Hepatocyte (in vitro differentiated cells): ENCODE results near the gene SPSB1. TPM values are rescaled to one million over a fixed set of nuclear protein-coding genes. Genes with fewer than 3 reads are reported as not detected.

ENCODE experiments used
- DNase-seq: peaks from one replicate; pipeline ENCODE4 v3.0.0-alpha.2; 2016; ENCODE audit warnings: low spot score
- H2AFZ ChIP-seq: fragments of 200-600 bp; sonication (generic); 2 replicates; pipeline ENCODE4 v1.6.0; 2016; ENCODE audit warnings: antibody characterized with exemption, mild to moderate bottlenecking
- H3K27ac ChIP-seq: fragments of 200-600 bp; sonication (generic); 2 replicates; pipeline ENCODE4 v1.5.1; 2016; ENCODE audit warnings: mild to moderate bottlenecking
- H3K27me3 ChIP-seq: fragments of 200-600 bp; sonication (generic); 2 replicates; pipeline ENCODE4 v1.6.1; 2016
- H3K36me3 ChIP-seq: fragments of 200-600 bp; sonication (generic); replicated peaks from 2 replicates; pipeline ENCODE4 v1.5.1; 2016; ENCODE audit warnings: low read depth; ENCODE audit not compliant: insufficient read depth
- H3K4me1 ChIP-seq: fragments of 200-600 bp; sonication (generic); 2 replicates; pipeline ENCODE4 v1.5.1; 2016; ENCODE audit warnings: mild to moderate bottlenecking, moderate library complexity; ENCODE audit not compliant: insufficient read depth
- H3K4me2 ChIP-seq: fragments of 200-600 bp; sonication (generic); 2 replicates; pipeline ENCODE4 v1.6.0; 2016
- H3K4me3 ChIP-seq: fragments of 200-600 bp; sonication (generic); 2 replicates; pipeline ENCODE4 v1.5.1; 2016; ENCODE audit warnings: mild to moderate bottlenecking
- H3K79me2 ChIP-seq: fragments of 200-600 bp; sonication (generic); 2 replicates; pipeline ENCODE4 v1.6.0; 2017; ENCODE audit warnings: mild to moderate bottlenecking
- H3K9me2 ChIP-seq: fragments of 200-600 bp; sonication (generic); replicated peaks from 2 replicates; pipeline ENCODE4 v1.6.0; 2017; ENCODE audit warnings: mild to moderate bottlenecking; ENCODE audit not compliant: insufficient read depth
- H3K9me3 ChIP-seq: fragments of 200-600 bp; sonication (generic); 2 replicates; pipeline ENCODE4 v1.5.1; 2016; ENCODE audit warnings: low read depth, mild to moderate bottlenecking
- H4K20me1 ChIP-seq: fragments of 200-600 bp; sonication (generic); 2 replicates; pipeline ENCODE4 v1.6.0; 2016; ENCODE audit warnings: mild to moderate bottlenecking; ENCODE audit not compliant: insufficient read depth, poor library complexity, severe bottlenecking
- CTCF ChIP-seq: fragments of 200-600 bp; sonication (generic); IDR thresholded peaks from 2 replicates; pipeline ENCODE4 v1.5.1; 2016; ENCODE audit warnings: antibody characterized with exemption, mild to moderate bottlenecking; ENCODE audit not compliant: poor library complexity
- EZH2 ChIP-seq: fragments of 200-600 bp; sonication (generic); IDR thresholded peaks from 2 replicates; pipeline ENCODE4 v1.6.1; 2016; ENCODE audit warnings: antibody characterized with exemption, mild to moderate bottlenecking, borderline replicate concordance
- EZH2phosphoT487 ChIP-seq: fragments of 200-600 bp; sonication (generic); IDR thresholded peaks from one replicate; pipeline ENCODE4 v1.6.1; 2018; ENCODE audit warnings: antibody characterized with exemption, mild to moderate bottlenecking, low read depth, moderate library complexity; ENCODE audit not compliant: unreplicated experiment, severe bottlenecking
- WGBS: methylation state at CpG from one replicate; pipeline ENCODE4 v1.1.6; 2016; ENCODE audit warnings: low lambda C conversion rate; ENCODE audit errors: missing lambda C conversion rate; 5-methylcytosine and 5-hydroxymethylcytosine counted together
- polyA plus RNA-seq: library from polyadenylated mRNA; unstranded; fragments of >200 nt; fragmentation: Nextera tagmentation; extraction: Ambion mirVana; gene quantifications from 2 replicates; pipeline ENCODE4 v1.2.1, GENCODE V29; 2016
- total RNA-seq: library from RNA; depleted of rRNA; stranded (reverse); fragments of >200 nt; gene quantifications from 2 replicates; pipeline ENCODE4 v1.2.3, GENCODE V29; 2014

The SPSB1 gene
- total and polyA plus RNA-seq, 2 experiments from 2014 or later, result 61.3 to 102 TPM

- no peaks in the 10 kb centered on the region for H3K36me3 ChIP-seq
Measured at GRCh38 chr1:9245230-9245619, 47.5 kb upstream of the SPSB1 start.

GRCh38 chr1:9245661-9246060 is 47.0 kb upstream of the SPSB1 start:
- Histone ChIP-seq H3K4me2 (no peak overlapping the region), H3K36me3 (no peaks in the 10 kb centered on the region), H3K4me1 (peaks cover 35% of the 10 kb centered on the region), H3K79me2 (peaks cover 29% of the 10 kb centered on the region), H3K27ac (no peak overlapping the region), H3K27me3 (no peaks in the 10 kb centered on the region), H2AFZ (no peak overlapping the region), H4K20me1 (no peaks in the 10 kb centered on the region), H3K4me3 (no peak overlapping the region), H3K9me3 (no peaks in the 10 kb centered on the region), H3K9me2 (no peaks in the 10 kb centered on the region)
- DNase-seq, result no peak
- WGBS, result 96% methylated on average over 9 of the region's 9 CpGs
- TF ChIP-seq CTCF (no peak), EZH2phosphoT487 (no peak), EZH2 (no peak)

More at GRCh38 chr1:9245230-9245619, 47.5 kb upstream of the SPSB1 start:
- no peak for DNase-seq
- no peak overlapping the region for H3K4me2 ChIP-seq
- H4K20me1 ChIP-seq, result no peaks in the 10 kb centered on the region
- H3K4me3 ChIP-seq, result no peak overlapping the region
- no peaks in the 10 kb centered on the region for H3K27me3 ChIP-seq
- H3K9me3 ChIP-seq, result no peaks in the 10 kb centered on the region
- peaks cover 34% of the 10 kb centered on the region for H3K79me2 ChIP-seq
- 98% methylated on average over 15 of the region's 15 CpGs for WGBS
- H3K9me2 ChIP-seq, result no peaks in the 10 kb centered on the region
- TF ChIP-seq EZH2phosphoT487 (no peak), EZH2 (no peak), CTCF (no peak)
- H2AFZ ChIP-seq, result no peak overlapping the region
- H3K27ac ChIP-seq, result no peak overlapping the region
- peaks cover 39% of the 10 kb centered on the region for H3K4me1 ChIP-seq

GRCh38 chr1:9246215-9246614 is 46.5 kb upstream of the SPSB1 start:
- Histone ChIP-seq H3K27me3 (no peaks in the 10 kb centered on the region), H3K27ac (no peak overlapping the region), H3K9me3 (no peaks in the 10 kb centered on the region), H4K20me1 (no peaks in the 10 kb centered on the region), H3K9me2 (no peaks in the 10 kb centered on the region), H3K36me3 (no peaks in the 10 kb centered on the region), H3K4me1 (peaks cover 33% of the 10 kb centered on the region), H3K4me2 (no peak overlapping the region), H3K79me2 (peaks cover 26% of the 10 kb centered on the region), H2AFZ (no peak overlapping the region), H3K4me3 (no peak overlapping the region)
- WGBS, result 92% methylated on average over 5 of the region's 5 CpGs
- DNase-seq, result no peak
- no peak for TF ChIP-seq CTCF
- TF ChIP-seq EZH2phosphoT487, result no peak
- no peak for TF ChIP-seq EZH2
